IPS DF 19.7 (cell line): ENCODE measurements around the gene RNF149.

Source experiments
- DNase-seq: peaks from one replicate; pipeline ENCODE4 v3.0.0-alpha.2; 2013; ENCODE audit warnings: low read depth, low spot score

The RNF149 gene

DNA sequence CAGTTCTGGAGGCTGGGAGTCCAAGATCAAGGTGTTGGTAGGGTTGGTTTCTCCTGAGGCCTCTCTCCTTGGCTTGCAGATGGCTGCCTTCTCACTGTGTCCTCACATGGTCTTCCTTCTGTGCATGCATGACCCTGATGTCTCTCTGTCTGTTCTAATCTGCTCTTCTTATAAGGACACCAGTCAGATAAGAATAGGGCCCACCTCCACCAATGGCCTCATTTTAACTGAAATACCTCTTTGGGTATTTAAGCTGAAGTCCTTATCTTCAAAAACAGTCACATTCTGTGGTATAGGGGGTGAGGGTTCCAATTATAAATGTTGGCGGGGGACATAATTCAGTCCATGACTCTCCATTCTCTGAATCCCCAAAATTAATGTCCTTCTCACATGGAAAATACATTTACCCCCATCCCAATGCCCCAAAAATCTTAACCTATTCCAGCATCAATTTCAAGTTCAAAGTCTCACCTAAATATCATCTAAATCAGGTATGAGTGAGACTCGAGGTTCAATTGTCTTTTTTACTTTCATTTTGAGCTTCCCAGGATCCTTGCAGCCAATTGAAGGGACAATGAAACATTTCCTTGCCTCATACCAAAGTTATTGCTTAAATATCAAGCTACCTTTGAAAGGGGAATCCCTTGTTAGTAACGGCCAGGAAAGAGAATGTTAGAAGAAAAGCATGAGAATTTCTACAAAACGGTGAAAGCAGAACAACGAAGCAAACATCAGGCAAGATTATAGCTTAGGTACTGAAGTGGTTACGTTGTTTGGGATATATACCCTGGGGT lies 76.4 kb downstream of the RNF149 start:
- no peak for DNase-seq

DNA sequence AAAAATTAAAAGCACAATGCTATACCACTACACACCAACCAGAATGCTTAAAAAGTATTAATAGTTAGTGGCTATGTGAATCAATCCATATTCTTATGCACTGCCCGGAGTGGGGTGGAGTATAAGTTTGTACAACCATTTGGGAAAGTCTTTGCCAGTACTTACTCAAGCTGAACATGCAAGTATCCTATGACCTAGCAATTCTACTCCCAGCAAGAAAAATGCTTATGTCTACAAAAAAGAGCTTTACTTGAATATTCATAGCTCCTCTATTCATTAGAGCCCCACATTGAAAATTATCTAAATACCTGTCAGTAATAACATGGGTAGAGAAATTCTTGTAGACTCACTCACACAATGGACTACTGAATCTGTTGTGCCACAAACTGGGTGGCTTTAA lies 77.3 kb downstream of the RNF149 start:
- DNase-seq = no peak

DNA sequence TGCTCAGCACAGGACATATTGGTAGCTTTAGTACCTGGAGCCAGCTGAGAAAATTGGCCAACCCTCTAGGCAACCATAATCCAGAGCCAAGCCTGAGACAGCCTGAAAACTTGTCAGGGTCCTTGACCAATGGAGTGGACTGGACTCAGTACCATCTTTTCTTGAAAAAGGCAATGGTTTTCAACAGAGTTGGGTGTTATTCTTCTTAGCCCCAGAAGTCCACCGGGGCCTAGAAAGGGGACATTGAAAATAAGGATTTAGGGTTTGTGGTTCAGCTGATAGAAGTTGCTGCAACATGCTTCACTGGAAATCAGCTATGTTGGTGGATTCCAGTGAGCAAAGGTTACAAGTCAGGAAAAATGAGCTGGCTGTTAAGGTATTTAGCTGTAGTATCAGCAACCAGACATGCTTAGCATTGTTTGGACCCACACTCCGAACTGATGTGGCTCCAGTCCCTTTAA lies 77.9 kb downstream of the RNF149 start:
- no peak for DNase-seq
